ENCODE results near the gene BTBD7.

GRCh38 chr14:93223565-93223964, 109.3 kb downstream of the BTBD7 start:
- no peak for TF ChIP-seq CTCF (IDR thresholded peaks at IDR 0.05)
- no peak for TF ChIP-seq POLR2A (IDR thresholded peaks at IDR 0.05)
